Naive thymus-derived CD4-positive, alpha-beta T cell (primary cell): ENCODE measurements around the gene MLKL. TPM values are rescaled to one million over a fixed set of nuclear protein-coding genes. Genes with fewer than 3 reads are reported as not detected.
A peak's percentile ranks its signal among the peaks of the same experiment; 100 is the strongest.

Source experiments
- ATAC-seq: fragments of 150-1000 bp; cut with Tn5 transposase; 2 replicates; pipeline ENCODE4 v1.10.0; 2021; ENCODE audit warnings: mild to moderate bottlenecking, moderate library complexity
- CTCF ChIA-PET: fragments of 350-600 bp; sonication (Branson Sonifier 250); formaldehyde crosslinking; loops from one replicate; lab custom pipeline; 2021; ENCODE audit warnings: antibody characterized with exemption; lab: Charles Lee
- POLR2A ChIA-PET: fragments of 350-600 bp; sonication (Branson Sonifier 250); formaldehyde crosslinking; loops from one replicate; lab custom pipeline; 2021; ENCODE audit warnings: antibody characterized with exemption, inconsistent platforms; lab: Charles Lee
- DNase-seq, 9 donors: peaks; one replicate each; pipeline versions ENCODE4 v3.0.0 to v3.0.0-alpha.2; 2020 to 2022; ENCODE audit warnings: mixed read lengths in 1 of 9
- H3K27ac ChIP-seq: one replicate; pipeline ENCODE4 v1.7.0; 2013; ENCODE audit warnings: mild to moderate bottlenecking, low read depth, low read length, moderate library complexity
- H3K27me3 ChIP-seq, 2 donors: one replicate each; pipeline ENCODE4 v1.7.0; 2013; ENCODE audit warnings: low read length in 2 of 2, mild to moderate bottlenecking in 2 of 2, moderate library complexity in 2 of 2; ENCODE audit not compliant: control insufficient read depth in 2 of 2, insufficient read depth in 2 of 2
- H3K36me3 ChIP-seq, 3 experiments: 1 replicate in 2 of 3; 2 replicates in 1 of 3; pipeline ENCODE4 v1.7.0; 2013; ENCODE audit warnings: low read length in 3 of 3, mild to moderate bottlenecking in 3 of 3, moderate library complexity in 1 of 3; ENCODE audit not compliant: insufficient read depth in 3 of 3, control insufficient read depth in 2 of 3
- H3K4me1 ChIP-seq, 2 donors: one replicate each; pipeline ENCODE4 v1.7.0; 2013; ENCODE audit warnings: low read length in 2 of 2, mild to moderate bottlenecking in 2 of 2, moderate library complexity in 1 of 2; ENCODE audit not compliant: control insufficient read depth in 2 of 2, insufficient read depth in 2 of 2
- H3K4me3 ChIP-seq: 2 replicates; pipeline ENCODE4 v1.7.0; 2013; ENCODE audit warnings: mild to moderate bottlenecking, low read length
- H3K9me3 ChIP-seq, 3 experiments: 1 replicate in 2 of 3; 2 replicates in 1 of 3; pipeline ENCODE4 v1.7.0; 2013; ENCODE audit warnings: low read length in 3 of 3; ENCODE audit not compliant: control insufficient read depth in 2 of 3
- H3K27ac Mint-ChIP-seq, 9 donors: one replicate each; pipeline ENCODE4 v1.8.0; 2020 to 2022; ENCODE audit warnings: mixed read lengths in 9 of 9, mild to moderate bottlenecking in 8 of 9, moderate library complexity in 5 of 9, inconsistent platforms in 2 of 9
- H3K27me3 Mint-ChIP-seq, 5 donors: one replicate each; pipeline ENCODE4 v1.8.0; 2021 to 2022; ENCODE audit warnings: mixed read lengths in 5 of 5, mild to moderate bottlenecking in 1 of 5
- H3K36me3 Mint-ChIP-seq, 5 donors: one replicate each; pipeline ENCODE4 v1.8.0; 2020 to 2022; ENCODE audit warnings: mixed read lengths in 5 of 5, mild to moderate bottlenecking in 3 of 5, inconsistent platforms in 1 of 5
- H3K4me1 Mint-ChIP-seq, 7 donors: one replicate each; pipeline ENCODE4 v1.8.0; 2020 to 2022; ENCODE audit warnings: mixed read lengths in 7 of 7, mild to moderate bottlenecking in 3 of 7, inconsistent platforms in 1 of 7
- H3K4me3 Mint-ChIP-seq, 10 donors: one replicate each; pipeline ENCODE4 v1.8.0; 2020 to 2022; ENCODE audit warnings: mild to moderate bottlenecking in 10 of 10, mixed read lengths in 10 of 10, moderate library complexity in 6 of 10, inconsistent platforms in 2 of 10
- H3K9me3 Mint-ChIP-seq, 11 donors: one replicate each; pipeline ENCODE4 v1.8.0; 2020 to 2022; ENCODE audit warnings: mixed read lengths in 11 of 11, mild to moderate bottlenecking in 4 of 11, inconsistent platforms in 1 of 11, moderate library complexity in 1 of 11
- intact Hi-C, 2 donors: fragments of 100-400 bp; cut with micrococcal nuclease; formaldehyde crosslinking; loops; one replicate each; pipeline ENCODE4 v1.15.1; 2023
- polyA plus RNA-seq, 2 donors: library from polyadenylated mRNA; unstranded; fragments of 300-500 nt; fragmentation: Illumina TruSeq; gene quantifications; one replicate each; pipeline ENCODE4 v1.2.3, GENCODE V29; 2021
- total RNA-seq, 6 experiments: library from RNA in 5 of 6; stranded (reverse) in 5 of 6; gene quantifications; 1 replicate in 5 of 6; 2 replicates in 1 of 6; pipeline ENCODE4 v1.2.3 and lab custom pipeline; 2021 to 2026

MLKL gene
- total and polyA plus RNA-seq, 7 experiments from 2014 or later = 7.9 to 52.4 (median 36.3) TPM

- Mint-ChIP-seq H3K4me1 (peaks cover 5 to 18% (median 9%) of the 10 kb centered on the region in 7 donors), H3K36me3 (peaks cover 14 to 53% (median 23%) of the 10 kb centered on the region in 5 donors), H3K27me3 (no peaks in the 10 kb centered on the region), H3K4me3 (no peak overlapping the region), H3K27ac (peak overlapping the region in 5 of 9 donors; percentile 20 to 78 (median 49)), H3K9me3 (no peaks in the 10 kb centered on the region)
- no peak overlapping the region for H3K4me3 ChIP-seq
- H3K9me3 ChIP-seq = no peaks in the 10 kb centered on the region
- CTCF ChIA-PET = interaction anchor here (0.6 to 1.7 kb wide), 16 partner anchors 15 to 174 kb away, joined by 3 to 7 read pairs (median 4); no protein-coding TSS in a partner anchor
- DNase-seq = peak in 6 of 9 donors; percentile 29 to 59 (median 53)
- no peak overlapping the region for H3K27ac ChIP-seq
- peaks cover 15 to 65% (median 23%) of the 10 kb centered on the region in 3 experiments for H3K36me3 ChIP-seq
- no peaks in the 10 kb centered on the region for H3K4me1 ChIP-seq
- no peaks in the 10 kb centered on the region for H3K27me3 ChIP-seq
- intact Hi-C loops = loop anchor here in 1 of 2 donors (1.0 to 2.0 kb wide), 3 partner anchors 16 to 123 kb away; partner anchors contain the start of gene GLG1
- POLR2A ChIA-PET = interaction anchor here (0.6 to 1.4 kb wide), 5 partner anchors 15 to 22 kb away, joined by 3 to 6 read pairs (median 4); partner anchors contain the start of gene GLG1
- ATAC-seq = peak; percentile 78
Measured at GRCh38 chr16:74623214-74623838, 77.3 kb downstream of the MLKL start.

- Histone ChIP-seq H3K27ac (no peak overlapping the region), H3K4me1 (no peaks in the 10 kb centered on the region), H3K27me3 (no peaks in the 10 kb centered on the region), H3K4me3 (no peak overlapping the region), H3K36me3 (peaks cover 12 to 52% (median 21%) of the 10 kb centered on the region in 3 experiments), H3K9me3 (no peaks in the 10 kb centered on the region)
- peaks cover 9 to 49% (median 18%) of the 10 kb centered on the region in 5 donors for H3K36me3 Mint-ChIP-seq
- POLR2A ChIA-PET = interaction anchor here (1.4 kb wide), 1 partner anchor 21 kb away, joined by 3 read pairs; no protein-coding TSS in a partner anchor
- intact Hi-C loops = loop anchor here in 1 of 2 donors (2.0 kb wide), 1 partner anchor 121 kb away; no protein-coding TSS in a partner anchor
- ATAC-seq (no peak), DNase-seq (no peak)
- peaks cover 3 to 22% (median 14%) of the 10 kb centered on the region in 7 donors for H3K4me1 Mint-ChIP-seq
- no peak overlapping the region for H3K4me3 Mint-ChIP-seq
- H3K27ac Mint-ChIP-seq = no peak overlapping the region
- H3K9me3 Mint-ChIP-seq = no peaks in the 10 kb centered on the region
- CTCF ChIA-PET = interaction anchor here (0.6 to 1.6 kb wide), 8 partner anchors 10 to 172 kb away, joined by 3 to 7 read pairs (median 4); no protein-coding TSS in a partner anchor
- H3K27me3 Mint-ChIP-seq = no peaks in the 10 kb centered on the region
Measured at GRCh38 chr16:74622005-74622404, 78.7 kb downstream of the MLKL start.

Other genes with a start within 250 kb of the MLKL start
- gene GLG1, start 93.7 kb downstream of the MLKL start, total RNA-seq = 100 to 1,000 TPM; 125 to 198 (median 188) TPM
- gene GLG1, start 93.7 kb downstream of the MLKL start, polyA plus RNA-seq = 100 to 1,000 TPM; 181 to 285 TPM
- gene RFWD3, start 34.0 kb downstream of the MLKL start, total RNA-seq = 10 to 100 TPM; 39.3 to 88.0 (median 56.9) TPM
- 10 to 100 TPM; 16.9 to 29.9 TPM for gene RFWD3, start 34.0 kb downstream of the MLKL start, polyA plus RNA-seq
- gene FA2H, start 74.0 kb upstream of the MLKL start, total RNA-seq = under 1 TPM in 2 of 5 experiments, not detected in 3; 0.20 to 0.34 TPM
- gene FA2H, start 74.0 kb upstream of the MLKL start, polyA plus RNA-seq = not detected